Suprapubic skin (tissue), 4 donors: ENCODE results near the gene FAM187B. TPM values are rescaled to one million over a fixed set of nuclear protein-coding genes. Genes with fewer than 3 reads are reported as not detected.

Experiments
- DNase-seq, 2 donors: peaks; one replicate each; pipeline ENCODE4 v3.0.0-alpha.2; 2019; ENCODE audit warnings: low spot score in 2 of 2
- H3K27ac ChIP-seq: fragments of 200-600 bp; sonication (generic); one replicate; pipeline ENCODE4 v1.5.1; 2019
- H3K27me3 ChIP-seq: fragments of 200-600 bp; sonication (generic); one replicate; pipeline ENCODE4 v1.5.1; 2019
- H3K36me3 ChIP-seq: fragments of 200-600 bp; sonication (generic); one replicate; pipeline ENCODE4 v1.5.1; 2019
- H3K4me1 ChIP-seq: fragments of 200-600 bp; sonication (generic); one replicate; pipeline ENCODE4 v1.5.1; 2019
- H3K4me3 ChIP-seq: fragments of 200-600 bp; sonication (generic); one replicate; pipeline ENCODE4 v1.5.1; 2019; ENCODE audit warnings: mild to moderate bottlenecking
- H3K9me3 ChIP-seq: fragments of 200-600 bp; sonication (generic); one replicate; pipeline ENCODE4 v1.5.1; 2019
- EP300 ChIP-seq: sonication (generic); formaldehyde crosslinking; IDR thresholded peaks from one replicate; pipeline ENCODE4 v1.6.1; 2017; ENCODE audit warnings: antibody characterized with exemption
- POLR2A ChIP-seq, 2 donors: fragments of 450-650 bp; IDR thresholded peaks; one replicate each; pipeline ENCODE4 v1.6.1; 2017; ENCODE audit warnings: antibody characterized with exemption in 2 of 2, mild to moderate bottlenecking in 2 of 2, moderate library complexity in 2 of 2
- POLR2AphosphoS5 ChIP-seq, 3 donors: sonication (generic); formaldehyde crosslinking; IDR thresholded peaks; one replicate each; pipeline ENCODE4 v1.6.1; 2017; ENCODE audit warnings: antibody characterized with exemption in 3 of 3
- WGBS: methylation state at CpG from one replicate; pipeline ENCODE4 v1.1.5; 2018; 5-methylcytosine and 5-hydroxymethylcytosine counted together
- total RNA-seq, 4 donors: library from RNA; depleted of rRNA; stranded (reverse); fragments of >200 nt; gene quantifications; one replicate each; pipeline ENCODE4 v1.1.0, GENCODE V29; 2016
- TF ChIP-seq, protein P1 (sequence below), 2 donors: fragments of 200-600 bp in 1 of 2; fragments of 450-650 bp in 1 of 2; sonication (generic) in 1 of 2; IDR thresholded peaks; one replicate each; pipeline ENCODE4 v1.5.1; 2016 to 2019; ENCODE audit warnings: antibody characterized with exemption in 2 of 2, mild to moderate bottlenecking in 1 of 2, moderate library complexity in 1 of 2

FAM187B gene
- total RNA-seq, 4 donors from 2014 or later: not detected

DNA sequence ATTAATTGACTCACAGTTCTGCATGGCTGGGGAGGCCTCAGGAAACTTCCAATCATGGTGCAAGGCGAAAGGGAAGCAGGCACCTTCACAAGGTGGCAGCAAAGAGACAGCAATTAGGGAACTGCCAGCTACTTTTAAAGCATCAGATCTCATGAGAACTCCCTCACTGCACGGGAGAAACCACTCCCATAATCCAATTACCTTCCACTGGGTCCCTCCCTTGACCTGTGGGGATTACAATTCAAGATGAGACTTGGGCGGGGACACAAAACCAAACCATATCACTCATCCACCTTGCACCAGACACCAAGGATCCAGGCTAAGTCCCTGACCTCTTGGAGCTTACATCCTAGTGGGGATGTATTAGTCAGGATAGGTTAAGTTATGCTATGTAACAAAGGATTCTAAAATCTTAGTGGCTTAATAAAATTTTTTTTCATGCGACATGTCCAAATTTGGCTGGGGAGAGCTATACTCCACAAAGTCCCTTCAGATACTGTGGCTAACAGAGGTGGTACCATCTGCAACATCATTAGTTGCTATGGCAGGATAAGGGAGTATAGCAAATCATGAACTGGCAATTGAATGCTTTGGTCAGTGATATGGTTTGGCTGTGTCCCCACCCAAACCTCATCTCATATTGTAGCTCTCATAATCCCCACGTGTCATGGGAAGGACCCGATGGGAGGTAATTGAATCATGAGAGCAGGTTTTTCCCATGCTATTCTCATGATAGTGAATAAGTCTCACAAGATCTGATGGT, 8.3 kb upstream of the FAM187B start:
- Histone ChIP-seq H3K9me3 (no peaks in the 10 kb centered on the region), H3K4me1 (no peaks in the 10 kb centered on the region), H3K27me3 (no peaks in the 10 kb centered on the region), H3K27ac (no peak overlapping the region), H3K36me3 (no peaks in the 10 kb centered on the region), H3K4me3 (no peak overlapping the region)
- 74% methylated on average over 6 of the region's 6 CpGs for WGBS
- TF ChIP-seq EP300 (no peak), POLR2A (IDR thresholded peaks at IDR 0.05) (no peak), POLR2AphosphoS5 (IDR thresholded peaks at IDR 0.05) (no peak)
- TF ChIP-seq, protein P1, sequence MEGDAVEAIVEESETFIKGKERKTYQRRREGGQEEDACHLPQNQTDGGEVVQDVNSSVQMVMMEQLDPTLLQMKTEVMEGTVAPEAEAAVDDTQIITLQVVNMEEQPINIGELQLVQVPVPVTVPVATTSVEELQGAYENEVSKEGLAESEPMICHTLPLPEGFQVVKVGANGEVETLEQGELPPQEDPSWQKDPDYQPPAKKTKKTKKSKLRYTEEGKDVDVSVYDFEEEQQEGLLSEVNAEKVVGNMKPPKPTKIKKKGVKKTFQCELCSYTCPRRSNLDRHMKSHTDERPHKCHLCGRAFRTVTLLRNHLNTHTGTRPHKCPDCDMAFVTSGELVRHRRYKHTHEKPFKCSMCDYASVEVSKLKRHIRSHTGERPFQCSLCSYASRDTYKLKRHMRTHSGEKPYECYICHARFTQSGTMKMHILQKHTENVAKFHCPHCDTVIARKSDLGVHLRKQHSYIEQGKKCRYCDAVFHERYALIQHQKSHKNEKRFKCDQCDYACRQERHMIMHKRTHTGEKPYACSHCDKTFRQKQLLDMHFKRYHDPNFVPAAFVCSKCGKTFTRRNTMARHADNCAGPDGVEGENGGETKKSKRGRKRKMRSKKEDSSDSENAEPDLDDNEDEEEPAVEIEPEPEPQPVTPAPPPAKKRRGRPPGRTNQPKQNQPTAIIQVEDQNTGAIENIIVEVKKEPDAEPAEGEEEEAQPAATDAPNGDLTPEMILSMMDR (IDR thresholded peaks at IDR 0.05): no peak
- no peak for DNase-seq

DNA sequence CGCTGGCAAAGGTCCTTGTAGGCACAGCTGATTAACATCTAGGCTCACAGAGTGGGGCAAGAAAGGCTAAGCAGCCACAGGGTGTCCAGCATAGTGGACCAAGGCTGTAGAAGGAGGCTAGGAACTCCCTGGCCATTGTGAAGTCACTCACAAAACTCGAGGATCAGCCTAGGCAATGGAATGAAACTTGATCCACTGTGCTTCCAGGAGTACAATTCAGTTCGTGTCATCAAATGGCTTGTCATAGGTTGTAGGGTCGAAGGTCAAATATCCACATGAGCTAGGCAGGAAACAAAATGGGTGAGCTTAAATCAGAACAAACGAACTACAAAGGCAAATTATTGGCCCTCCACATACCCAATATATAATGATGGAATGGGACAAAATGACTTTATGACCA, 4.4 kb upstream of the FAM187B start:
- H3K27ac ChIP-seq: no peak overlapping the region
- no peak overlapping the region for H3K4me3 ChIP-seq
- H3K9me3 ChIP-seq: no peaks in the 10 kb centered on the region
- no peaks in the 10 kb centered on the region for H3K4me1 ChIP-seq
- H3K36me3 ChIP-seq: no peaks in the 10 kb centered on the region
- WGBS: 70% methylated on average over 5 of the region's 5 CpGs
- H3K27me3 ChIP-seq: no peaks in the 10 kb centered on the region
- peak in 1 of 2 donors; percentile 44 for DNase-seq
- TF ChIP-seq POLR2A (IDR thresholded peaks at IDR 0.05) (no peak), POLR2AphosphoS5 (IDR thresholded peaks at IDR 0.05) (no peak), EP300 (no peak)
- TF ChIP-seq, protein P1 (IDR thresholded peaks at IDR 0.05): no peak

DNA sequence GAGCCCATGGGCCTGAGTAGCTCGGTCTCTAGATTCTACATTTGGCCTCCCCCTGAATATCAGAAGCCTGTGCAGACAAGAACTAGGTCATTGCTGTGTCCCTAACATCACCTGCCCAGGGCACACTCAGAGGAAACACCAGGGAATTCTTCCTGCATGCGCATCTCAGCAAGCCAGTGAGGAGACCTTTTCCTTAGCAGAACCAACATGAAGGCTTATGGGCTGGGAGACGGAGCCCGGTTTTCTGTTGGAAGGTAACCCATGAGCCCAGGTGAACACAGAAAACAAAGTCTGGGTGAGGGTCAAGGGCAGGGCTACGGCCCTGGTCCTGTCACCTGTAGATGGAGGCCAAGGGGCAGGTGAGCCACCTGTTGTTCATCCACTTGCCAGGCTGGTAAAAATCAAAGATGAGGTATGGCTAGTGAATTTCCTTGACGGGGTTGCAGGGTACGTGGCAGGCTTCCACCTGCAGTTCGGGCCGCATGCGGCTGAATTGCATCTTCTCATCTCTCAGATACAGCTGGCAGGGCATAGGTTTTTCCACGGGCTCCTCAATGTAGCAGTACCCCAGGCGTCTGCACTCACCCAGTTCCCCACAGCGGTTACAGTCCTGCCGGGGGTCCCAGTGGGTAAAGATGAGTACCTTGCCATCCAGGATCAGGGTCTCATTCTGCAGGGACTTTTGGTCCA, 3.6 kb upstream of the FAM187B start:
- 88% methylated on average over 8 of the region's 14 CpGs for WGBS
- Histone ChIP-seq H3K27ac (no peak overlapping the region), H3K27me3 (no peaks in the 10 kb centered on the region), H3K4me3 (no peak overlapping the region), H3K36me3 (no peaks in the 10 kb centered on the region), H3K9me3 (no peaks in the 10 kb centered on the region), H3K4me1 (no peaks in the 10 kb centered on the region)
- DNase-seq: peak in 1 of 2 donors; percentile 34
- no peak for TF ChIP-seq POLR2AphosphoS5 (IDR thresholded peaks at IDR 0.05)
- TF ChIP-seq EP300: no peak
- TF ChIP-seq, protein P1 (IDR thresholded peaks at IDR 0.05): no peak
- TF ChIP-seq POLR2A (IDR thresholded peaks at IDR 0.05): no peak

DNA sequence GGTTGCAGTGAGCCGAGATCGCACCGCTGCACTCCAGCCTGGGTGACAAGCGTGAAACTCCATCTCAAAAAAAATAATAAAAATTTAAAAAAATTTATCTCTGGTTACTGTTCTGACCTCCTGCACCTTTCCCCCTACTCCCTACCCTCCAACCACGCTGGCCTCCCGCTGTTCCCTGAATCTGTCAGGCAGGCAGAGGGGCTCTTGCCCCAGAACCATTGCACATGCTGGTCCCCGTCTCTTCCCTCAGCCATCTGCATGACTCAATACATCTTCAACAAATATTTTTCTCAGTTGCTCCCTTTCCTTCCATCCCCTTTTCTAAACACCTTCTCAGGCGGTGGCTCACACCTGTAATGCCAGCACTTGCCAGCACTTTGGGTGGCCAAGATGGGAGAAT, 1.1 kb upstream of the FAM187B start:
- no peak overlapping the region for H3K27ac ChIP-seq
- peaks cover 19% of the 10 kb centered on the region for H3K4me1 ChIP-seq
- no peak overlapping the region for H3K4me3 ChIP-seq
- DNase-seq: peak in 1 of 2 donors; percentile 44
- 96% methylated on average over 8 of the region's 8 CpGs for WGBS
- H3K27me3 ChIP-seq: no peaks in the 10 kb centered on the region
- H3K9me3 ChIP-seq: no peaks in the 10 kb centered on the region
- no peak for TF ChIP-seq POLR2A (IDR thresholded peaks at IDR 0.05)
- no peaks in the 10 kb centered on the region for H3K36me3 ChIP-seq

DNA sequence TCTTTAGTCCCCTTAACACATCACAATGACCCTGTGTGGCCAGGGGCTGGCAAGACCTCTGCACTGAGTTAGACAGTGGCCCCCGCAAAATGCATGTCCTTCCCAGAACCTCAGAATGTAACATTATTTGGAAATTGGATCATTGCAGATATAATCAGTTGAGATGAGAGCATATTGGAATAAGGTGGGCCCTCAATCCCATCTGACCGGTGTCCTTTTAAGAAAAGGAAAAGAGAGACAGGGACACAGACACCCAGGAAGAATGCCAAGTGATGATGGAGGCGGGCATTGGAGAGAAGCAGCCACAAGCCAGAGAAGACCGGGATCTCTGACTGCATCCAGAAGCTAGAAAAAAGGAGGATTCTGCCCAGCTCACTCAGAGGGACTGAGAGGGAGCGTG, 1.8 kb downstream of the FAM187B start:
- TF ChIP-seq, protein P1 (IDR thresholded peaks at IDR 0.05): no peak
- no peak for TF ChIP-seq POLR2A (IDR thresholded peaks at IDR 0.05)
- TF ChIP-seq POLR2AphosphoS5 (IDR thresholded peaks at IDR 0.05): no peak
- no peak for TF ChIP-seq EP300
- WGBS: 72% methylated on average over 5 of the region's 5 CpGs
- Histone ChIP-seq H3K27me3 (no peaks in the 10 kb centered on the region), H3K36me3 (no peaks in the 10 kb centered on the region), H3K4me3 (no peak overlapping the region), H3K27ac (no peak overlapping the region), H3K4me1 (peaks cover 28% of the 10 kb centered on the region), H3K9me3 (no peaks in the 10 kb centered on the region)
- peak in 1 of 2 donors; percentile 40 for DNase-seq
